Heart right ventricle (tissue), 16 donors: ENCODE measurements around the gene SLC8A2. TPM values are rescaled to one million over a fixed set of nuclear protein-coding genes. Genes with fewer than 3 reads are reported as not detected.
"Not testable (repeated sequence)": the region's sequence is repeated elsewhere in the genome, so short reads cannot be mapped to it uniquely, and the experiment has no call there.

ENCODE experiments used
- ATAC-seq, 8 donors: fragments of 200-7000 bp; cut with Tn5 transposase; one replicate each; pipeline ENCODE4 v1.9.1; 2020; ENCODE audit warnings: mild to moderate bottlenecking in 8 of 8, moderate library complexity in 8 of 8, moderate number of reproducible peaks in 1 of 8
- DNase-seq, 2 donors: peaks; one replicate each; pipeline ENCODE4 v3.0.0-alpha.2; 2020
- H3K27ac ChIP-seq, 10 donors: fragments of 200-600 bp; sonication (generic) in 2 of 10; one replicate each; pipeline versions ENCODE4 v1.5.0 to v1.8.0; 2020 to 2022; ENCODE audit warnings: mild to moderate bottlenecking in 3 of 10
- H3K27me3 ChIP-seq, 7 donors: fragments of 200-600 bp; one replicate each; pipeline ENCODE4 v1.8.0; 2021 to 2022; ENCODE audit warnings: mild to moderate bottlenecking in 2 of 7
- H3K36me3 ChIP-seq, 9 donors: fragments of 200-600 bp; sonication (generic) in 1 of 9; one replicate each; pipeline versions ENCODE4 v1.5.0 to v1.8.0; 2020 to 2022; ENCODE audit warnings: mild to moderate bottlenecking in 2 of 9
- H3K4me1 ChIP-seq, 9 donors: fragments of 200-600 bp; sonication (generic) in 1 of 9; one replicate each; pipeline versions ENCODE4 v1.5.0 to v1.8.0; 2020 to 2022; ENCODE audit warnings: mild to moderate bottlenecking in 4 of 9
- H3K4me3 ChIP-seq, 10 donors: fragments of 200-600 bp; sonication (generic) in 2 of 10; one replicate each; pipeline versions ENCODE4 v1.5.0 to v1.8.0; 2020 to 2022; ENCODE audit warnings: mild to moderate bottlenecking in 7 of 10, moderate library complexity in 2 of 10
- H3K9me3 ChIP-seq, 11 donors: fragments of 200-600 bp in 10 of 11; sonication (generic) in 2 of 11; one replicate each; pipeline versions ENCODE4 v1.5.0 to v1.8.0; 2013 to 2022; ENCODE audit warnings: mild to moderate bottlenecking in 2 of 11, control low read depth in 1 of 11, moderate library complexity in 1 of 11
- CTCF ChIP-seq, 9 donors: fragments of 200-600 bp; sonication (generic) in 2 of 9; IDR thresholded peaks; one replicate each; pipeline versions ENCODE4 v1.5.0 to v1.8.0; 2021 to 2022; ENCODE audit warnings: antibody characterized with exemption in 9 of 9, mild to moderate bottlenecking in 5 of 9, moderate library complexity in 1 of 9
- WGBS, 2 donors: extraction: QIAGEN DNeasy Blood & Tissue Kit; methylation state at CpG; one replicate each; pipeline ENCODE4 v1.1.7; 2013; ENCODE audit warnings: inconsistent platforms in 1 of 2; 5-methylcytosine and 5-hydroxymethylcytosine counted together
- intact Hi-C, 10 donors: fragments of 100-400 bp; cut with DNase I; formaldehyde crosslinking; loops; one replicate each; pipeline versions ENCODE4 v1.11.1 to v1.14.2; 2022
- polyA plus RNA-seq, 2 donors: library from polyadenylated mRNA; stranded (reverse); fragments of 200-250 nt; gene quantifications; one replicate each; pipeline ENCODE4 v1.2.3, GENCODE V29; 2013
- total RNA-seq, 10 donors: library from RNA; stranded (reverse); fragmentation: NEBNext Ultra II Directional in 3 of 10; extraction: Animal tissue kit (Norgen Biotek cat#: 25700) in 3 of 10; gene quantifications; one replicate each; pipeline versions ENCODE4 v1.2.1 to v1.2.4, GENCODE V29; 2021 to 2023
- donor health status: Arrhythmogenic right ventricular cardiomyopathy.
- donor health status: ischemic (EF 13 %, LVEDD 7.1; RV severe dilation, severe dysfunction).
- donor health status: healthy with polysubstance abuse.
- donor health status: DM: no; HTN: yes; CAD: no.
- donor health status: DM: no; HTN: no; CAD: no.
- donor health status: ischemic (EF 25% LVEDD 6.9; RV normal size, moderate dysfunction).
- donor health status: ischemic (EF 25% LVEDD 5.7; RV mildly dilated, moderate dysfunction).
- donor health status: healthy.
- donor health status: DM: yes; HTN: yes; CAD: no.
- donor health status: Ischemic cardiomyopathy.
- donor health status: ischemic (EF 35%, LVEDD 5.7; RV mildly dilated, moderate dysfunction).
- donor health status: nonischemic (EF 11% LVEDD 7.7; RV severe dilation, severe dysfunction).
- donor health status: DM: yes; HTN: yes; CAD: no.
- donor health status: PGD.
- donor health status: ischemic (EF 29% LVEDD 5.4; RV normal size, mild dysfunction).
- donor health status: nonischemic (EF 23%, LVEDD 6.1; RV moderate dilation, normal function).

The SLC8A2 gene
- total and polyA plus RNA-seq, 12 donors = 0.03 to 0.64 (median 0.15) TPM; not detected in 3

GRCh38 chr19:47416643-47416985 lies 55.1 kb downstream of the SLC8A2 start:
- H3K4me3 ChIP-seq = no peak overlapping the region
- no peak for ATAC-seq
- 45 to 56% methylated on average over 12 of the region's 12 CpGs for WGBS, 2 donors
- no peaks in the 10 kb centered on the region for H3K36me3 ChIP-seq
- no peaks in the 10 kb centered on the region for H3K9me3 ChIP-seq
- DNase-seq = no peak
- intact Hi-C loops = no loop called here
- peaks cover 0 to 17% (median 4%) of the 10 kb centered on the region in 9 donors for H3K4me1 ChIP-seq
- TF ChIP-seq CTCF (IDR thresholded peaks at IDR 0.05) = no peak
- no peak overlapping the region for H3K27ac ChIP-seq
- H3K27me3 ChIP-seq = peaks cover 7 to 88% (median 74%) of the 10 kb centered on the region in 7 donors

- DNase-seq = no peak
Observed at GRCh38 chr19:47415953-47416642, 55.6 kb downstream of the SLC8A2 start.

GRCh38 chr19:47414469-47414868 lies 57.2 kb downstream of the SLC8A2 start:
- WGBS, 2 donors = 73 to 76% methylated on average over 21 of the region's 21 CpGs
- Histone ChIP-seq H3K36me3 (no peaks in the 10 kb centered on the region), H3K27ac (no peak overlapping the region), H3K9me3 (no peaks in the 10 kb centered on the region), H3K4me3 (no peak overlapping the region), H3K27me3 (peaks cover 0 to 72% (median 57%) of the 10 kb centered on the region in 7 donors), H3K4me1 (peaks cover 0 to 9% (median 4%) of the 10 kb centered on the region in 9 donors)
- intact Hi-C loops = no loop called here
- peak in 2 of 9 donors; percentile 14 to 17 for TF ChIP-seq CTCF (IDR thresholded peaks at IDR 0.05)
- ATAC-seq (peak in 2 of 8 donors; percentile 20 to 52), DNase-seq (no peak)

More at GRCh38 chr19:47415953-47416642, 55.6 kb downstream of the SLC8A2 start:
- Histone ChIP-seq H3K4me1 (peaks cover 0 to 12% (median 4%) of the 10 kb centered on the region in 9 donors), H3K27me3 (peaks cover 3 to 84% (median 70%) of the 10 kb centered on the region in 7 donors), H3K4me3 (no peak overlapping the region), H3K27ac (no peak overlapping the region), H3K9me3 (no peaks in the 10 kb centered on the region), H3K36me3 (no peaks in the 10 kb centered on the region)
- TF ChIP-seq CTCF (IDR thresholded peaks at IDR 0.05) = no peak
- no peak for ATAC-seq
- intact Hi-C loops = no loop called here
- 91% methylated on average over 21 of the region's 21 CpGs for WGBS, 2 donors

- Histone ChIP-seq H3K27ac (no peak overlapping the region), H3K36me3 (no peaks in the 10 kb centered on the region), H3K27me3 (peaks cover 0 to 66% (median 55%) of the 10 kb centered on the region in 7 donors), H3K4me3 (no peak overlapping the region), H3K9me3 (no peaks in the 10 kb centered on the region), H3K4me1 (peaks cover 0 to 9% (median 4%) of the 10 kb centered on the region in 9 donors)
- no peak for TF ChIP-seq CTCF (IDR thresholded peaks at IDR 0.05)
- 90 to 91% methylated on average over 16 of the region's 16 CpGs for WGBS, 2 donors
- ATAC-seq (no peak), DNase-seq (no peak)
- intact Hi-C loops = no loop called here
Observed at GRCh38 chr19:47413941-47414340, 57.8 kb downstream of the SLC8A2 start.

GRCh38 chr19:47411696-47412095 lies 60.0 kb downstream of the SLC8A2 start:
- H3K9me3 ChIP-seq, H3K4me1 ChIP-seq, H3K4me3 ChIP-seq, intact Hi-C loops, H3K27ac ChIP-seq, ATAC-seq, DNase-seq, H3K36me3 ChIP-seq: not testable (repeated sequence)
- peaks cover 0 to 66% (median 55%) of the 10 kb centered on the region in 7 donors for H3K27me3 ChIP-seq
- 70 to 75% methylated on average over 9 of the region's 9 CpGs for WGBS, 2 donors
